Fibroblast of skin of back (primary cell): ENCODE measurements around the gene HSD11B1.

ENCODE experiments used
- DNase-seq: peaks from one replicate; pipeline ENCODE4 v3.0.0-alpha.2; 2013

Gene HSD11B1

GRCh38 chr1:209728466-209728865 is 23.8 kb downstream of the HSD11B1 start:
- DNase-seq = no peak

GRCh38 chr1:209729436-209729835 is 24.8 kb downstream of the HSD11B1 start:
- DNase-seq = no peak

- DNase-seq = no peak
Measured at GRCh38 chr1:209732725-209733124, 28.1 kb downstream of the HSD11B1 start.

GRCh38 chr1:209733409-209734192 is 29.0 kb downstream of the HSD11B1 start:
- DNase-seq = no peak

GRCh38 chr1:209736490-209737117 is 32.0 kb downstream of the HSD11B1 start:
- DNase-seq = no peak

- no peak for DNase-seq
Measured at GRCh38 chr1:209737118-209737505, 32.5 kb downstream of the HSD11B1 start.

GRCh38 chr1:209738270-209738669 is 33.6 kb downstream of the HSD11B1 start:
- no peak for DNase-seq

- no peak for DNase-seq
Measured at GRCh38 chr1:209741193-209741592, 36.5 kb downstream of the HSD11B1 start.

- no peak for DNase-seq
Measured at GRCh38 chr1:209741889-209742288, 37.2 kb downstream of the HSD11B1 start.

- DNase-seq = peak; percentile 66
Measured at GRCh38 chr1:209742409-209743144, 37.9 kb downstream of the HSD11B1 start.

GRCh38 chr1:209743145-209743482 is 38.5 kb downstream of the HSD11B1 start:
- peak; percentile 84 for DNase-seq

GRCh38 chr1:209746451-209747165 is 42.0 kb downstream of the HSD11B1 start:
- no peak for DNase-seq

- DNase-seq = peak; percentile 84
Measured at GRCh38 chr1:209747580-209748262, 43.1 kb downstream of the HSD11B1 start.

GRCh38 chr1:209748620-209749019 is 44.0 kb downstream of the HSD11B1 start:
- DNase-seq = no peak

- no peak for DNase-seq
Measured at GRCh38 chr1:209749205-209749604, 44.6 kb downstream of the HSD11B1 start.

GRCh38 chr1:209749670-209750323 is 45.2 kb downstream of the HSD11B1 start:
- DNase-seq = no peak

- DNase-seq = no peak
Measured at GRCh38 chr1:209751627-209752231, 47.1 kb downstream of the HSD11B1 start.

- no peak for DNase-seq
Measured at GRCh38 chr1:209752890-209753289, 48.2 kb downstream of the HSD11B1 start.

- no peak for DNase-seq
Measured at GRCh38 chr1:209755256-209755655, 50.6 kb downstream of the HSD11B1 start.

- no peak for DNase-seq
Measured at GRCh38 chr1:209755926-209756614, 51.4 kb downstream of the HSD11B1 start, which contains the start of gene TRAF3IP3. Gene TRAF3IP3, plus strand, starts transcription at chr1:209756053. Its CDS starts 3,987 bp downstream, at chr1:209760040.
